Adipose tissue (tissue), 3 donors: ENCODE data around the gene GLMN. TPM values are rescaled to one million over a fixed set of nuclear protein-coding genes. Genes with fewer than 3 reads are reported as not detected.

Experiments used
- H3K27ac ChIP-seq: one replicate; pipeline ENCODE4 v1.5.1; 2013; ENCODE audit warnings: low read depth, low read length
- WGBS, 3 donors: extraction: QIAGEN DNeasy Blood & Tissue Kit; methylation state at CpG; one replicate each; pipeline ENCODE4 v1.1.7; 2013; 5-methylcytosine and 5-hydroxymethylcytosine counted together
- polyA plus RNA-seq, 3 donors: library from polyadenylated mRNA; stranded (reverse); fragments of 200-250 nt; gene quantifications; one replicate each; pipeline ENCODE4 v1.2.3, GENCODE V29; 2013
- donor health status: healthy with polysubstance abuse.
- donor health status: Bipolar disorder and iron deficiency.
- donor health status: healthy.

Gene GLMN
- 1 to 10 TPM; 1.6 to 5.7 (median 3.8) TPM for polyA plus RNA-seq

GRCh38 chr1:92298573-92299476 is at the start of gene GLMN, which contains the start of gene RPAP2:
TSS of gene GLMN (minus strand) at chr1:92298987. CDS start at chr1:92297999, 988 bp downstream.
TSS of gene RPAP2 (plus strand) at chr1:92299059. CDS start at chr1:92299074, 15 bp downstream.
- peak within 1 kb of the TSS; percentile 40 for H3K27ac ChIP-seq
- WGBS, 3 donors, result 0% methylated on average over 74 to 76 of the region's 76 CpGs

GRCh38 chr1:92346866-92347640 is 48.3 kb upstream of the GLMN start:
- 51 to 88% (median 70%) methylated on average over 1 of the region's 1 CpG for WGBS, 3 donors
- H3K27ac ChIP-seq, result no peak overlapping the region

- H3K27ac ChIP-seq, result no peak overlapping the region
- 82 to 90% (median 84%) methylated on average over 3 of the region's 3 CpGs for WGBS, 3 donors
Observed at GRCh38 chr1:92343061-92343460, 44.3 kb upstream of the GLMN start.

- 94 to 97% (median 97%) methylated on average over 1 of the region's 1 CpG for WGBS, 3 donors
- no peak overlapping the region for H3K27ac ChIP-seq
Observed at GRCh38 chr1:92342401-92342800, 43.6 kb upstream of the GLMN start.

GRCh38 chr1:92340154-92340553 is 41.4 kb upstream of the GLMN start:
- WGBS, 3 donors, result 43 to 88% (median 83%) methylated on average over 1 of the region's 1 CpG
- no peak overlapping the region for H3K27ac ChIP-seq

- 74 to 84% (median 82%) methylated on average over 3 of the region's 3 CpGs for WGBS, 3 donors
- no peak overlapping the region for H3K27ac ChIP-seq
Observed at GRCh38 chr1:92333668-92334067, 34.9 kb upstream of the GLMN start.

GRCh38 chr1:92329347-92330129 is 30.8 kb upstream of the GLMN start:
- 98 to 99% (median 99%) methylated on average over 6 of the region's 6 CpGs for WGBS, 3 donors
- no peak overlapping the region for H3K27ac ChIP-seq

GRCh38 chr1:92327794-92328193 is 29.0 kb upstream of the GLMN start:
- H3K27ac ChIP-seq, result no peak overlapping the region
- 95 to 99% (median 95%) methylated on average over 4 of the region's 4 CpGs for WGBS, 3 donors

GRCh38 chr1:92326681-92327080 is 27.9 kb upstream of the GLMN start:
- WGBS, 3 donors, result 84 to 100% (median 86%) methylated on average over 1 of the region's 1 CpG
- H3K27ac ChIP-seq, result no peak overlapping the region

GRCh38 chr1:92324784-92325183 is 26.0 kb upstream of the GLMN start:
- H3K27ac ChIP-seq, result no peak overlapping the region

- no peak overlapping the region for H3K27ac ChIP-seq
- 94 to 95% (median 95%) methylated on average over 7 of the region's 7 CpGs for WGBS, 3 donors
Observed at GRCh38 chr1:92323473-92324453, 25.0 kb upstream of the GLMN start.

GRCh38 chr1:92317836-92318493 is 19.2 kb upstream of the GLMN start:
- 63 to 81% (median 67%) methylated on average over 3 of the region's 3 CpGs for WGBS, 3 donors
- H3K27ac ChIP-seq, result no peak overlapping the region

GRCh38 chr1:92315766-92316599 is 17.2 kb upstream of the GLMN start:
- no peak overlapping the region for H3K27ac ChIP-seq
- WGBS, 3 donors, result 80 to 86% (median 81%) methylated on average over 6 of the region's 6 CpGs

GRCh38 chr1:92314024-92314423 is 15.2 kb upstream of the GLMN start:
- WGBS, 3 donors, result 89 to 100% (median 97%) methylated on average over 1 of the region's 1 CpG
- no peak overlapping the region for H3K27ac ChIP-seq

GRCh38 chr1:92310185-92310597 is 11.4 kb upstream of the GLMN start:
- no peak overlapping the region for H3K27ac ChIP-seq

- 58 to 89% (median 84%) methylated on average over 4 of the region's 4 CpGs for WGBS, 3 donors
- H3K27ac ChIP-seq, result no peak overlapping the region
Observed at GRCh38 chr1:92307980-92308379, 9.2 kb upstream of the GLMN start.
